ENCODE measurements around the gene MEF2A. TPM values are rescaled to one million over a fixed set of nuclear protein-coding genes. Genes with fewer than 3 reads are reported as not detected.

Gene MEF2A
- total RNA-seq, 3 donors from 2014 or later, result 33.5 to 61.7 (median 34.7) TPM

- no peak for ATAC-seq
- no peaks in the 10 kb centered on the region for H3K9me3 ChIP-seq
- no peak for DNase-seq
- intact Hi-C loops (cut with DNase I, micrococcal nuclease), result no loop called here
- H3K4me1 ChIP-seq (ENCODE audit: low read depth), result no peaks in the 10 kb centered on the region
- no peaks in the 10 kb centered on the region for H3K36me3 ChIP-seq (ENCODE audit: low read depth)
- TF ChIP-seq CTCF (IDR thresholded peaks at IDR 0.05), result no peak
- H3K4me3 ChIP-seq, result no peak overlapping the region
These were observed 68.8 kb downstream of the MEF2A start for GRCh38 chr15:99634576-99634975.

- Histone ChIP-seq H3K4me1 (ENCODE audit: low read depth) (no peaks in the 10 kb centered on the region), H3K9me3 (no peaks in the 10 kb centered on the region), H3K4me3 (no peak overlapping the region), H3K36me3 (ENCODE audit: low read depth) (no peaks in the 10 kb centered on the region)
- intact Hi-C loops (cut with DNase I, micrococcal nuclease), result no loop called here
- ATAC-seq, result no peak
- TF ChIP-seq CTCF (IDR thresholded peaks at IDR 0.05), result no peak
- no peak for DNase-seq
These were observed 69.4 kb downstream of the MEF2A start for GRCh38 chr15:99635145-99635544.

- DNase-seq, result no peak
- intact Hi-C loops (cut with DNase I, micrococcal nuclease), result no loop called here
- no peaks in the 10 kb centered on the region for H3K9me3 ChIP-seq
- H3K36me3 ChIP-seq (ENCODE audit: low read depth), result no peaks in the 10 kb centered on the region
- no peak for ATAC-seq
- TF ChIP-seq CTCF (IDR thresholded peaks at IDR 0.05), result no peak
- H3K4me1 ChIP-seq (ENCODE audit: low read depth), result no peaks in the 10 kb centered on the region
- H3K4me3 ChIP-seq, result no peak overlapping the region
These were observed 70.0 kb downstream of the MEF2A start for GRCh38 chr15:99635794-99636193.

- no peak for TF ChIP-seq CTCF (IDR thresholded peaks at IDR 0.05)
- no peak for ATAC-seq
- no peak for DNase-seq
- Histone ChIP-seq H3K9me3 (peaks cover 9% of the 10 kb centered on the region), H3K36me3 (ENCODE audit: low read depth) (no peaks in the 10 kb centered on the region), H3K4me3 (no peak overlapping the region), H3K4me1 (ENCODE audit: low read depth) (no peaks in the 10 kb centered on the region)
- intact Hi-C loops (cut with DNase I, micrococcal nuclease), result no loop called here
These were observed 79.2 kb downstream of the MEF2A start for GRCh38 chr15:99644913-99645542.

- TF ChIP-seq CTCF (IDR thresholded peaks at IDR 0.05), result no peak
- DNase-seq, result no peak
- Histone ChIP-seq H3K9me3 (peaks cover 9% of the 10 kb centered on the region), H3K4me1 (ENCODE audit: low read depth) (no peaks in the 10 kb centered on the region), H3K4me3 (no peak overlapping the region), H3K36me3 (ENCODE audit: low read depth) (no peaks in the 10 kb centered on the region)
- intact Hi-C loops (cut with DNase I, micrococcal nuclease), result no loop called here
- ATAC-seq, result no peak
These were observed 79.8 kb downstream of the MEF2A start for GRCh38 chr15:99645543-99645935.

- DNase-seq (no peak), ATAC-seq (no peak)
- peaks cover 9% of the 10 kb centered on the region for H3K9me3 ChIP-seq
- no peak overlapping the region for H3K4me3 ChIP-seq
- intact Hi-C loops (cut with DNase I, micrococcal nuclease), result no loop called here
- H3K4me1 ChIP-seq (ENCODE audit: low read depth), result no peaks in the 10 kb centered on the region
- no peaks in the 10 kb centered on the region for H3K36me3 ChIP-seq (ENCODE audit: low read depth)
- TF ChIP-seq CTCF (IDR thresholded peaks at IDR 0.05), result no peak
These were observed 80.2 kb downstream of the MEF2A start for GRCh38 chr15:99645951-99646350.

All from mucosa of descending colon (tissue), 3 donors.